Measurements from ENCODE around the gene CD300LB. TPM values are rescaled to one million over a fixed set of nuclear protein-coding genes. Genes with fewer than 3 reads are reported as not detected.
"Not testable (repeated sequence)": the region's sequence is repeated elsewhere in the genome, so short reads cannot be mapped to it uniquely, and the experiment has no call there.

CD300LB gene
- total RNA-seq, 2 experiments from 2014 or later, result not detected

DNA sequence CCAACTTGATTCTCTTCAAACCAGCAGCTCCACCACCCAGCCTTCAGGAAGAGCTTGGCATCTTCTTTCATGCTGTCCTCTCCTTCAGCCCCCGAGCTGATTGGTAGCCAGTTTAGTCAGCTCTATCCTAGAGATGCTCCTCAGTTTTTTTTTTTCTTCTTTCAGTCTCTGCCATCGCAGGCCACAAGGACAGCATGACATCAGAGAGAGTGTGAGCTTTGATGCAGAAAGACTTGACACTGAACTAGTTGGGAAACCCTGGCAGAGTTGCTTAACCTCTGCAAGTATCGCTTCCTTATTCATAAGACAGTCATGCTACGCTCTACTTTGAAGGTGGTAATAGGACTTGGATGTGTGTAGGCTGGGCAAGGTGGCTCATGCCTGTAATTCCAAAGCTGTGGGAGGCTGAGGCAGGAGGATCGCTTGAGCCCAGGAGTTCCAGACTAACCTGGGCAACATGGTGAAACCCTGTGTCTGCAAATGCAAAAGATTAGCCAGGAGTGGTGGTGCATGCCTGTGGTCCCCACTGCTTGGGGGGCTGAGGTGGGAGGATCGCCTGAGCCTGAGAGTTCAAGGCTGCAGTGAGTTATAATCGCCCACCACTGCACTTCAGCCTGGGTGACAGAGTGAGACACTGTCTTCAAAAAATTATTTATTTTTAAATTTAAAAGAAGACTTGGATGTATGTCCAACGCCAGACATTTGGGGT, 2.6 kb downstream of the CD300LB start:
- ChIA-PET POLR2A (no interaction called here), CTCF (interaction anchor here (0.9 to 1.4 kb wide), 3 partner anchors 38 to 161 kb away, joined by 3 to 5 read pairs (median 4); partner anchors contain the start of gene CD300H)

DNA sequence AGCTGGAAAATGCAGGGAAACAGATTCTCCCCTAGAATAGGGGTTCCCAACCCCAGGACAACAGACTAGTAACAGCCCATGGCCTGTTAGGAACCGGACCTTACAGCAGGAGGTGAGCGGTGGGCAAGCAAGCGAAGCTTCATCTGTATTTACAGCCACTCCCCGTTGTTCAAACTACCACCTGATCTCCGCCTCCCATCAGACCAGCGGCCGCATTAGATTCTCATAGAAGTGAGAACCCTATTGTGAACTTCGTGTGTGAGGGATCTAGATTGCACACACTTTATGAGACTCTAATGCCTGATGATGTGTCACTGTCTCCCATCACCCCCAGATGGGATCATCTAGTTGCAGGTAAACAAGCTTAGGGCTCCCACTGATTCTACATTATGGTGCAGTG, 3.5 kb downstream of the CD300LB start:
- CTCF ChIA-PET, result interaction anchor here (1.2 kb wide), 1 partner anchor 148 kb away, joined by 4 read pairs; no protein-coding TSS in a partner anchor
- POLR2A ChIA-PET, result no interaction called here

DNA sequence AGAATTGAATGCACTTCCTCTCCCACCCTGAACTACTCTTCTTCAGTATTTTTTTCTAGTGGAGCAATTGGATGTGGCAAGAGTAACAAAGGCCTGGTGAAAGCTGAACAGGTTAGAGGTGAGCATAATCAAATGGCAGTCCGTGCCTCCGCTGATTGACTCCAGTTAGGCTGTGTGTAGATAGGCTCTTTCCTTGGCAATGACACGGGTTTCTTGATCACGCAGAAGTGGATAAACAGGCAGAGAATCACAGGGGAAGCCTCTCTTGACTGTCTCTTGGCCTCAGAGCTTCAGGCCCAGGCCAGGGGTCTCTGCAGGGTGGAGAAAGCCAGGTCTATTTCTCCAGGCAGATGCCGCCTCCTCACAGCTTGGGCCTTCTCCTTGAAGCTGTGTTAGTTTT, 4.2 kb downstream of the CD300LB start:
- ChIA-PET POLR2A (no interaction called here), CTCF (interaction anchor here (0.8 to 1.2 kb wide), 2 partner anchors 138 to 148 kb away, joined by 3 to 4 read pairs; no protein-coding TSS in a partner anchor)

- POLR2A ChIA-PET, result no interaction called here
- CTCF ChIA-PET, result interaction anchor here (0.8 to 1.2 kb wide), 2 partner anchors 138 to 147 kb away, joined by 3 to 4 read pairs; no protein-coding TSS in a partner anchor
These were observed 4.6 kb downstream of the CD300LB start for GRCh38 chr17:74526681-74527080.

- ChIA-PET POLR2A (no interaction called here), CTCF (no interaction called here)
These were observed 5.4 kb downstream of the CD300LB start for GRCh38 chr17:74525781-74526288.

- ChIA-PET CTCF (no interaction called here), POLR2A (no interaction called here)
These were observed 5.9 kb downstream of the CD300LB start for GRCh38 chr17:74525465-74525725.

- CTCF ChIA-PET, result no interaction called here
- POLR2A ChIA-PET, result no interaction called here
These were observed 6.4 kb downstream of the CD300LB start for GRCh38 chr17:74524653-74525464.

GRCh38 chr17:74523308-74523707, 8.0 kb downstream of the CD300LB start:
- ChIA-PET CTCF (no interaction called here), POLR2A (no interaction called here)

GRCh38 chr17:74522381-74523105, 8.7 kb downstream of the CD300LB start:
- ChIA-PET POLR2A (no interaction called here), CTCF (no interaction called here)

DNA sequence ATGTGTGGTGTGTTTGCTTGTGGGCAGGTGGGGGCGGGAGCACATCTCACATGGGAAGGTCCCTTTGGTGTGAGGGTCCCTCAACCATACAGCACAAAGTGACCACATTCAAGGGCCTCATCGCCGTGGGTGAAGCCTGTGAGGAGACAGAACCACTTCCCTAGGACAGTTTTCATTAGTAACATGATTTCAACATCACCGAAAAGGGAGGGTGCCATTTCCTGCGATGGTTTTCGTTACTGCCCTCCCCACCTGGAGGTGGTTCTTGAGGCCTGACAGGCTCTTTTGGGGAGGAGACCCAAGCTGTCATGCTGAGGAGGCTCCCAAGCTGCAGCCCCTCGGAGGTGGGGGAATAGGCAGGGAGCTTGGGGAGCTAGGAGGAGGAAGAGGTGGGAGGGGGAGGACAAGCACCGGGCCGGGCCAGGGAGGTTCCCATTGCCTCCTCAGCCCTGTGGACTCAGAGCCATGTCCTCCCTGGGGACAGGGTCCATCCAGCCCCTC, 9.5 kb downstream of the CD300LB start:
- CTCF ChIA-PET, result no interaction called here
- POLR2A ChIA-PET, result no interaction called here

DNA sequence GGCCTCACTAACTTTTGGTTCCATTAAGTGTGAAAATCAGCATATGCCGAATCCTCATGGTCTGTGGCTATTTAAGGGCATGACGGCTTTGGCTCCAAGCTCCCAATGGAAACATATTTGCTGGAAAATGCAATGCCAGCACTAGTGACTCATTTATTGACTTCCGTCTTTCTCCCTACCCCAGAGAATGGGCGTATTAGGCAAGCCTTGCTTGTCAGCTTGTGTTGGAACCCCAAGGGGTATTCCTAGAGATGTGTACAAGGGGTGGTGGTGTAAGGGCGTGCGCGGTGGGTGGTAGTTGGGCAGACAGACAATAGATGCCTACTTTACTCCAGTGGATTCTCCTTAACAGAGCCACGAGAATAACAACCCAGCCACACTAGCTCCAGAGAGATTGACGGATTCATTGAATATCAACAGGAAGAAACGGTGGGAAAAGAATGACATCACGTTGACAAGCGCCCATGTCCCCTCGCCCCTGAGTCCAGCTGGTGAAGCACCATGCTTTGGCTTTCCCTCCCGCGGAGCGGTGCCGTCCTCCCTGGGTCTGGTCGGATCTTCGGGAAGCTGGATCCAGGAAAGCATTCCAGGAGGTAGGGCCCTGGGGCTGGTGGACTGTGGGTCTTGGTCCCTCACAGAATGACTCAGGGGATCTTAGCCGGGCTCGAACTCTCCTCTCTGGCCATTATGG, 10.3 kb downstream of the CD300LB start:
- ChIA-PET POLR2A (no interaction called here), CTCF (no interaction called here)

DNA sequence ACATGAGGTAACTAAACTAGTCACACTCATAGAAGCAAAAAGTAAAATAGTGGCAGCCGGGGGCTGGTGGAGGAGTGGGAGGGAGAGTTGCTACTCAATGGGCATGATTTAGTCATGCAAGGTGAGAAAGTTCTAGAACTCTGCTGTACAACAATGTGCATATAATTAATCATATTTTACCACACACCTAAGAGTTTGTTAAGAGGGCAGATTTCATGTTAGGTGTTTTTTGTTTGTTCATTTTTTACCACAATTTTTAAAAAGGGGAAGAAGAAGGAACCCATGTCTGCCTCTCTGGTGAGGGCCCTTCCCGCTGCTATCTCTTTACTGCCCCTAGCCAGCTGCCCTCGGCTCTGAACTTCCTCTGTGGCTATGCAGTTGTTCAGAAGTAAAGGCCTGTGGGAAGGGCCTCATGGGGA, 11.2 kb downstream of the CD300LB start:
- CTCF ChIA-PET, result no interaction called here
- POLR2A ChIA-PET, result no interaction called here

DNA sequence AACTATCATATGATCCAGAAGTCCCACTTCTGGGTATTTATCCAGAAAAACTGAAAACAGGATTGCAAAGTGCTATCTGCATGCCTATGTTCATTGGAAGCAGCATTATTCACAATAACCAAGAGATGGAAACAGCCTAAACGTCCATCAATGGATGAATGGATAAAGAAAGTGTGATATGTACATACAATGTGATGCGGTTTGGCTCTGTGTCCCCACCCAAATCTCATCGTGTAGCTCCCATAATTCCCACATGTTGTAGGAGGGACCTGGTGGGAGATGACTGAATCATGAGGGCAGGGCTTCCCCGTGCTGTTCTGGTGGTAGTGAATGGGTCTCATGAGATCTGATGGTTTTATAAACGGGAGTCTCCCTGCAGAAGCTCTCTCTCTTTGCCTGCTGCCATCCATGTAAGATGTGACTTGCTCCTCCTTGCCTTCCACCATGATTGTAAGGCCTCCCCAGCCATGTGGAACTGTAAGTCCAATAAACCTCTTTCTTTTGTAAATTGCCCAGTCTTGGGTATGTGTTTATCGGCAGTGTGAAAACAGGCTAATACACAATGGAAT, 12.8 kb downstream of the CD300LB start:
- CTCF ChIA-PET, result interaction anchor here (0.6 to 0.9 kb wide), 2 partner anchors 14 to 47 kb away, joined by 3 read pairs; no protein-coding TSS in a partner anchor
- POLR2A ChIA-PET, result not testable (repeated sequence)

DNA sequence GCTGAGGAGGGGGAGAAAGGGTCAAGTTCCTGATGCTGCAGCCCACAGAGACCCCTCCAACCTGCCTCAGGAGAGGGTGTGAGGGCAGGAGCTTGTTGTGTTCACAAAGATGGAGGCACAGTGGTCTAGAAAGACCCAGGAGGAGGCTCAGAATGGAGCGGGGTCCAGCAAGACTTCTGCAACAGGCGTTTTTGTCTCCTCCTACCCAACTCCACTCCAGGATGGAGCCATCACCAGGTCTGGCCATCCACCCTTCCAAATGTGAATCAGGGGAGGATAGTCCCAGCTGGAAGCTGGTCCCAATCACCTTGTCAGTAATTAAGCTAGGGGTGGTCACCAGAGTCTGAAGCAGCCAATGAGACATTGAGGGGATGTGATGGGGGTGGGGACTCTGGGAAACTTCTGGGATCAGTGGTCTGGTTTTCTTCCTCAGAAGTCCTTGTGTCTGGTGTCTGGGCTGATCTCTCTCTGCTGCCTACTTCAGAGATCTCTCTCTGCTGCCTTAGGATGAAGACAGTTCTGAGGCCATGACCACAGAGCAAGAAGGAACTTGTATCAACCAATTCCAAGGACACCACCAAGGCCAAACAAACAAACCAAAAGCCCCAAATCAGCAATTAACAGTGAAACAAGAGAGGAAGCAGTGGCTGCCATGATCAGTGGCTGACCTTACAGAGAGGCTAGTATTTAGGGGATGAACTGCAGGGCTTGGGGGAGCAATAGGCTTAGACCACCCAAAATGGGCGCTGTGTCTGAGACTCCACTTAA, 14.5 kb downstream of the CD300LB start:
- ChIA-PET CTCF (interaction anchor here (0.7 kb wide), 1 partner anchor 76 kb away, joined by 3 read pairs; no protein-coding TSS in a partner anchor), POLR2A (no interaction called here)

GRCh38 chr17:74515941-74516340, 15.3 kb downstream of the CD300LB start:
- POLR2A ChIA-PET, result no interaction called here
- CTCF ChIA-PET, result interaction anchor here (0.7 kb wide), 1 partner anchor 76 kb away, joined by 3 read pairs; no protein-coding TSS in a partner anchor

DNA sequence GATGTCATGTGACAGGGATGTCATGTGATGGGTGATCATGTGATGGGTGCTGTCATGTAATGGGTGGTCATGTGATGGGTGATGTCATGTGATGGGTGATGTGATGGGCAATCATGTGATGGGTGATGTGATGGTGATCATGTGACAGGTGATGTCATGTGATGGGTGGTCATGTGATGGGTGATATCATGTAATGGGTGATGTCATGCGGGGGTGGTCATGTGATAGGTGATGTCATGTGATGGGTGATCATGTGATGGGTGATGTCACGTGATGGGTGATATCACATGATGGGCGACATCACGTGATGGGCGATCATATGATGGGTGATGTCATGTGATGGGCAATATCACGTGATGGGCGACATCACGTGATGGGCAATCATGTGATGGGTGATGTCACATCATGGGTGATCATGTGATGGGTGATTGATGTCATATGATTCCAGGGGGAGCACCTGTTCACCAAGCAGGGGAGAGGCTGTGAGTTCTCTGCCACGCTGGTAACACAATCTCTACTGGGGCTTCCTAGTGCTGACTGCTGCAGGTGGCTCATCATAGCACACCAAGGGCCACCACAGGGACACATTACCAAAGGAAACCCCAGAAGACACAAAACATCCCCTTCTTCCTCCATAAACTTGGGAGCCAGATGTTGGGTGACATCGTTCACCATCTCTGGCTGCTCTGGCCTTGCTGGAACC, 16.5 kb downstream of the CD300LB start:
- POLR2A ChIA-PET, result no interaction called here

DNA sequence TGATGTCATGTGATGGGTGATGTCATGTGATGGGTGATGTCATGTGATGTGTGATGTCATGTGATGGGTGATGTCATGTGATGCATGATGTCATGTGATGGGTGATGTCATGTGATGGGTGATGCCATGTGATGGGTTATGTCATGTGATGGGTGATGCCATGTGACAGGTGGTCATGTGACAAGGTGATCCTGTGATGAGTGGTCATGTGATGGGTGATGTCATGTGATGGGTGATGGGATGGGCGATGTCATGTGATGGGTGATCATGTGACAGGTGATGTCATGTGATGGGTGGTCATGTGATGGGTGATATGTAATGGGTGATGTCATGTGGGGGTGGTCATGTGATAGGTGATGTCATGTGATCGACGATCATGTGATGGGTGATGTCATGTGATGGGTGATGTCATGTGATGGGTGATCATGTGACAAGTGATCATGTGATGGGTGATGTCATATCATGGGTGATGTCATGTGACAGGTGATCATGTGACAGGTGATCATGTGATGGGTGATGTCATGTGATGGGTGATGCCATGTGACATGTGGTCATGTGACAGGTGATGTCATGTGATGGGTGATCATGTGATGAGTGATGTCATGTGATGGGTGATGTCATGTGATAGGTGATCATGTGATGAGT, 17.2 kb downstream of the CD300LB start:
- ChIA-PET POLR2A (no interaction called here), CTCF (no interaction called here)

More for the DNA sequence above, 16.5 kb downstream of the CD300LB start:
- CTCF ChIA-PET, result no interaction called here

Measured in activated CD8-positive, alpha-beta memory T cell treated with anti-CD3 and anti-CD28 coated beads for 36 hours (primary cell).